Left ventricle myocardium inferior (tissue), 1 donor: ENCODE data around the gene MOB3B. TPM values are rescaled to one million over a fixed set of nuclear protein-coding genes. Genes with fewer than 3 reads are reported as not detected.

Experiments
- DNase-seq: peaks from one replicate; pipeline ENCODE4 v3.0.0-alpha.2; 2020
- H3K27ac ChIP-seq: fragments of 200-600 bp; replicated peaks from 2 replicates; pipeline ENCODE4 v1.8.0; 2021
- H3K27me3 ChIP-seq: fragments of 200-600 bp; 2 replicates; pipeline ENCODE4 v1.8.0; 2021; ENCODE audit warnings: low read depth
- H3K36me3 ChIP-seq: fragments of 200-600 bp; 2 replicates; pipeline ENCODE4 v1.8.0; 2021
- H3K4me1 ChIP-seq: fragments of 200-600 bp; 2 replicates; pipeline ENCODE4 v1.8.0; 2021
- H3K4me3 ChIP-seq: fragments of 200-600 bp; 2 replicates; pipeline ENCODE4 v1.8.0; 2021; ENCODE audit warnings: mild to moderate bottlenecking, moderate library complexity
- H3K9me3 ChIP-seq: fragments of 200-600 bp; replicated peaks from 2 replicates; pipeline ENCODE4 v1.8.0; 2021
- intact Hi-C: fragments of 100-400 bp; cut with micrococcal nuclease; formaldehyde crosslinking; loops from one replicate; pipeline ENCODE4 v1.11.0; 2022
- total RNA-seq: library from RNA; stranded (reverse); fragmentation: NEBNext Ultra II Directional; extraction: Animal tissue kit (Norgen Biotek cat#: 25700); gene quantifications from one replicate; pipeline ENCODE4 v1.2.1, GENCODE V29; 2021
- TF ChIP-seq, protein P1 (sequence below): fragments of 200-600 bp; IDR thresholded peaks from 2 replicates; pipeline ENCODE4 v1.8.0; 2021; ENCODE audit warnings: antibody characterized with exemption, mild to moderate bottlenecking, borderline replicate concordance
- donor health status: DM: no; HTN: yes; CAD: no; lungs with severe emphysema.

Gene MOB3B
- total RNA-seq, 1 donor from 2014 or later, result 2.1 TPM

DNA sequence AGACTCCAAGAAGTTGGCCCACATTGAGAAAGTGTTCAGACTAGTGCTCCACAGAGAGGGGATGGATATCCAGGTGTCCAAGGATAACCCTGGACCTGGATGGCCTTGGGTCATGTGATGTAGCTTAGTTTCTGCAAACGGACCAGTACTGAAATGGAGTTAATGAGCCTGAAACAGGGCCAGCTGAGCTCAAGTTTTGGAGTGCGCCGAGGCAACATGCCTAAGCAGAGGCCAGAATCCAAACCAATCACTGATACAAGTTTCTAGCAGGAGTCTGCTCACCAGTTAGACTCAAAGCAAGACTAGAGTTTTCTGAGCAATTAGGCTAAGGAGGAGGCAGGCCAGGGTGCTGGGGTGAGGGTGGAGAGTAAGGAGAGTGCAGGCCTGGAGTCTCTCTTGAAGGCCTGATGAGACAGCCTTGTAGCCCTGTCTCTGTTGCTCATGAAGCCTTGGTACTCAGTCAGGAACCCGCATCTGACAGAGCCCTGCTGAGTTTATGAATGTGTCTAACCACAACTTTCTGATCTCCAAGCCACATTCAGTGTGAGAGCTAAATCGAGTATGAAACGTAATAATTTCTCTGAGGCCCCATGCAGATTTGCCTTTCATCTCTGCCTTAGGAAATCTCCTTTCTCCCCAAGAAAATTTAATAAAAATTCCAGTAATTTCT is 163.8 kb downstream of the MOB3B start:
- no peak overlapping the region for H3K27ac ChIP-seq
- H3K36me3 ChIP-seq, result no peaks in the 10 kb centered on the region
- H3K9me3 ChIP-seq, result no peaks in the 10 kb centered on the region
- TF ChIP-seq, protein P1, sequence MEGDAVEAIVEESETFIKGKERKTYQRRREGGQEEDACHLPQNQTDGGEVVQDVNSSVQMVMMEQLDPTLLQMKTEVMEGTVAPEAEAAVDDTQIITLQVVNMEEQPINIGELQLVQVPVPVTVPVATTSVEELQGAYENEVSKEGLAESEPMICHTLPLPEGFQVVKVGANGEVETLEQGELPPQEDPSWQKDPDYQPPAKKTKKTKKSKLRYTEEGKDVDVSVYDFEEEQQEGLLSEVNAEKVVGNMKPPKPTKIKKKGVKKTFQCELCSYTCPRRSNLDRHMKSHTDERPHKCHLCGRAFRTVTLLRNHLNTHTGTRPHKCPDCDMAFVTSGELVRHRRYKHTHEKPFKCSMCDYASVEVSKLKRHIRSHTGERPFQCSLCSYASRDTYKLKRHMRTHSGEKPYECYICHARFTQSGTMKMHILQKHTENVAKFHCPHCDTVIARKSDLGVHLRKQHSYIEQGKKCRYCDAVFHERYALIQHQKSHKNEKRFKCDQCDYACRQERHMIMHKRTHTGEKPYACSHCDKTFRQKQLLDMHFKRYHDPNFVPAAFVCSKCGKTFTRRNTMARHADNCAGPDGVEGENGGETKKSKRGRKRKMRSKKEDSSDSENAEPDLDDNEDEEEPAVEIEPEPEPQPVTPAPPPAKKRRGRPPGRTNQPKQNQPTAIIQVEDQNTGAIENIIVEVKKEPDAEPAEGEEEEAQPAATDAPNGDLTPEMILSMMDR, result no peak
- H3K4me1 ChIP-seq, result peaks cover 12% of the 10 kb centered on the region
- H3K4me3 ChIP-seq, result no peak overlapping the region
- no peak for DNase-seq
- no peaks in the 10 kb centered on the region for H3K27me3 ChIP-seq
- intact Hi-C loops, result no loop called here

DNA sequence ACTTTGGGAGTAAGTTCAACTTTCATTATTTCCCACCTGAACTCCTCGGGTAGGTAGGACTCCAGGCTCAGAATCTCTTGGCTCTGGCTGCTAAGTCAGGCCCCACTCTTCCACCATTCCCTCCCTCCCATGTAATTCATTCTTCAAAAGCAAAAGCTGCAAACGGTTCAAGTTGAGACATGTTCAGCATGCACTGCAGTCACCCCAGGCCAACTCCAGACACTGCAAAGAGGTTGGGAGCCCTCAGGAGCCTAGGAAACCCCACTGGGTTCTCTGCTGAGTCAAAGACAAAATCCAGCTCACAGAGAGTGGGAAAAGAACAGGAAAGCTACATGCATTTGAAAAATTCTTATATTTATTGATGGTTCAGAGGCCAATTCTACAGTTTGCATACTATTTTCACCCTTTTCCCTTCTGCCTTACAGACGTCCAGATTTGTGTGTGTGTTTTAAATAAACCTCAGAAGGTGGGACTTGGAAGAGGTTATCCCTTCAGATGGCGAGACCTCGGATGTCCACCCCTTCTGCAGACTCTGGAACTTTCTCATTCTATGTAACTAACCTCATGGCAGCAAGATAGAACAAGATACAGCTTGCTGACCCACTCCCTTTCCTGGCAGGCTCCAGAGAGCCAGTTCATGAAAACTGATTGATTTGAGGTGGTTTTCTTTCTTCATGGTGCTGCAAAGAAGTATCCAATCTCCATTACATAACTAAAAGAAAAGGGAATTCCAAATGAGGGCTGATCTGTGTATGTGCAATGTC is 167.0 kb downstream of the MOB3B start:
- H3K27ac ChIP-seq, result no peak overlapping the region

DNA sequence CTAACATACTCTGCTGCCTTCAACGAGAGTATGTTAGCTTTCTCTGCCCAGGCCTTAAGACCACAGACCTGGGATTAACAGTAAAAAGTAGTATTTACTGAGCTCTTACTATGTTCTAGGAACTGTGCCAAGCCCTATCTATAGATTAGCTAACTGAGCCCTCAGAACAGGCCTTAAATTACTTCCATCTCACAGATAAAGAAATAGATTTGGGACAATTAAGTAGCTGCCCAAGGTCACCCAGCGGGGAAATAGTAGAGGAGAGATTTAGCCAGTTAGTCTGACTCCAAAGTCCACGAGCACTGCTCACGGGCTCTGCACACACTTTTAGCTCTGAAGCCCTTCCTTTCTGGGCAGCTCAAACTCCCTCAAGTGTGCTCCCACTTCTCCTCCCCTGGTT is 168.1 kb downstream of the MOB3B start:
- H3K27ac ChIP-seq, result no peak overlapping the region
- H3K4me3 ChIP-seq, result no peak overlapping the region
- no peaks in the 10 kb centered on the region for H3K9me3 ChIP-seq
- intact Hi-C loops, result no loop called here
- no peaks in the 10 kb centered on the region for H3K27me3 ChIP-seq
- TF ChIP-seq, protein P1, result no peak
- H3K36me3 ChIP-seq, result no peaks in the 10 kb centered on the region
- H3K4me1 ChIP-seq, result no peaks in the 10 kb centered on the region
- no peak for DNase-seq

More for the DNA sequence above, 167.0 kb downstream of the MOB3B start:
- intact Hi-C loops, result no loop called here
- no peaks in the 10 kb centered on the region for H3K9me3 ChIP-seq
- no peaks in the 10 kb centered on the region for H3K36me3 ChIP-seq
- H3K4me1 ChIP-seq, result peaks cover 4% of the 10 kb centered on the region
- DNase-seq, result no peak
- TF ChIP-seq, protein P1, result no peak
- H3K4me3 ChIP-seq, result no peak overlapping the region
- no peaks in the 10 kb centered on the region for H3K27me3 ChIP-seq

DNA sequence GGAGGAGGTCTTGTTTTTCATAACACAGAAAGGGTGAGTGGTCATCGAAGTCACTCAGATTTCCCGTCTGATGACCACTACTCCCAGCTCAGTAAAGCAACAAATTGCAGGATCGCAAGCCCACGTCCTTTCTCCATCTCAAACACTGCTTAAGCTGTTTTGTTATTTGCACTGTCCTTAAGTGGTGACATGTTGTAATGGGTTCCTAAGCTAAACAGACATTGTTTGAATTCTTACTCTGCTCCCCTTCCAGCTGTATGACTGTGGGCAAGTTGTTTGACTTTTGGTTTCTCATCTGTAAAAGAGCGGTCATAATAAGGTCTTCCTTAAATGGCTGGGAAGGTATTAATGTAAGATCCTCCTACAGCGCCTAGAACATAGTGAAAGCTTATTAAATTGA is 169.9 kb downstream of the MOB3B start:
- intact Hi-C loops, result no loop called here
- Histone ChIP-seq H3K36me3 (no peaks in the 10 kb centered on the region), H3K27ac (no peak overlapping the region), H3K9me3 (no peaks in the 10 kb centered on the region), H3K4me3 (no peak overlapping the region), H3K4me1 (no peaks in the 10 kb centered on the region), H3K27me3 (no peaks in the 10 kb centered on the region)
- no peak for DNase-seq
- TF ChIP-seq, protein P1, result no peak

DNA sequence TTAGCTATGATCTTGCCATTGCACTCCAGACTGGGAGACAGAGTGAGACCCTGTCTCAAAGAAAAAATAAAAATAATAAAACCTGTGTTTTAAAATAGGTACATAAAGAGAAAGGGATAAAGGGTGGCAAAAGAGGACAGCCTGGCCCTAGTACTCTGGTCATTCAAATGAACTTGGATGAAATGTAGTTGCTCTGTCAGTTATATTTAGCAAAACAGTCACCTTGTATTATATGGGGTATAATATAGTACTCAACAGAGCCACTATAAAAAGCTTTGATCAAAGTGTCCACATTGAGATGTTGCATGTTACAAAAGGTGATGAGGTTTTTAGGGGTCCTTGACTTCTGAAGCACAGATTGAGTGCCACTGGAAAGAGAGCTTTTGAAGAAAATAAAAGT is 171.6 kb downstream of the MOB3B start:
- no peak overlapping the region for H3K27ac ChIP-seq
- intact Hi-C loops, result no loop called here
- no peaks in the 10 kb centered on the region for H3K9me3 ChIP-seq
- H3K4me1 ChIP-seq, result peaks cover 13% of the 10 kb centered on the region
- no peak overlapping the region for H3K4me3 ChIP-seq
- TF ChIP-seq, protein P1, result no peak
- no peak for DNase-seq
- no peaks in the 10 kb centered on the region for H3K27me3 ChIP-seq
- no peaks in the 10 kb centered on the region for H3K36me3 ChIP-seq
